Measurements from ENCODE around the gene TOB1. TPM values are rescaled to one million over a fixed set of nuclear protein-coding genes. Genes with fewer than 3 reads are reported as not detected.

TOB1 gene
- total and polyA plus RNA-seq, 2 donors (not counting 1 experiment from before 2014, with no cell fraction given), result 22.0 to 40.5 TPM

DNA sequence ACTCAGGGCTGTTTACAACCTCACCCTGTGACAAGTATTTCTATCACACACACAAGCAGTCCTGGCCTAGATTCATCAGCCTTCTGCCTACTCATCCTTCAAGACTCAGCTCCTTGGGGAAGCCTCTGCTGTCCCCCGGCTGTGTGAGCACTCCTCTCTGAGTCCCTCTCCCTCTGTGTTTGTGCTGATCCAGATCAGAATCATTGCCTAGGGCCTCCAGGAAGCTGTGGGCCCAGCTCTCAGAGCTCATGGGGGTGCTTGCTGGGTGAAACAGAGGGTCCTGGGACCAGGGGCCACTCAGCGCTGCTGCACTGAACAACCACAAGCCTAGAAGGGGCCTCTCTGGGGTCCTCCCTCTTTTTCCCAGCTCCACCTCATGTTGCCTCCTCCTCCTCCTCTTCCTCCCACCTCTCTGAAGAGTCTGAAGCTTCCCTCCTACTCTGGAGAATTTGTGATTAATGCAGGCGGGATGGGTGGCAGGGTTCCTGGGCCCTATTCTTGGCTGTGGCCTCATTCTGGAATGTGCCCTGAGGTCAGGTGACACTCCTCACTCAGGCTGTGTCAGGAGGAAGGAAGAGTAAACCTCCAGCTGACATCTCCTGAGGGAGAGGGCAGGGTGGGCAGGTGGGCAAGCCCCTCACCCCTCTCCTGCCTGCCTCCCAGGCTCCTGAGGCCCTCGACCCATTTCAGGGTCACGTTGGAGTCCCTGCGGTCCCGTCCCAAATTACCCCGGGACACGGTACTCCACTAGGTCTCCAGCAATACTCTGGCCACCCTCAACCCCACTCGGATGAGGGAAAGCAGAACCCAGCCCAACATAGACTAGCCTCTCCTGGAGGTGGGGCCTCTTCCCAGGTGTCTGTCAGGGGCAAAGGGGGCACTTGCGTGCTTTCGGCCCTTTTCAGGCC lies 20.7 kb downstream of the TOB1 start:
- Histone ChIP-seq H3K27me3 (ENCODE audit: control insufficient read depth, insufficient read depth, low read length) (no peaks in the 10 kb centered on the region), H3K79me2 (ENCODE audit: control insufficient read depth, insufficient read depth, low read length) (no peaks in the 10 kb centered on the region), H3K4me2 (ENCODE audit: extremely low read depth, insufficient read depth, low read length) (peak overlapping the region; percentile 4), H2AFZ (ENCODE audit: low read length) (peak overlapping the region; percentile 47), H3K9me3 (ENCODE audit: control insufficient read depth, insufficient read depth, low read depth, low read length) (no peaks in the 10 kb centered on the region), H3K36me3 (ENCODE audit: control insufficient read depth, insufficient read depth, low read length) (no peaks in the 10 kb centered on the region), H3K4me1 (ENCODE audit: control insufficient read depth, extremely low read depth, insufficient read depth, low read length) (peaks cover 4% of the 10 kb centered on the region), H3K4me3 (replicated peaks in 1 of 4; ENCODE audit: control extremely low read depth in 1 of 4, insufficient read depth in 1 of 4, low read depth in 3 of 4, low read length in 4 of 4) (no peak overlapping the region), H3K27ac (ENCODE audit: insufficient read depth, low read length) (no peak overlapping the region), H4K20me1 (ENCODE audit: control insufficient read depth, extremely low read depth, insufficient read depth, low read length) (no peaks in the 10 kb centered on the region), H3K9ac (ENCODE audit: insufficient read depth, low read length) (no peak overlapping the region)
- TF ChIP-seq EZH2 (IDR thresholded peaks at IDR 0.05; ENCODE audit: low read length, missing control alignments), result no peak
- TF ChIP-seq, protein P1, sequence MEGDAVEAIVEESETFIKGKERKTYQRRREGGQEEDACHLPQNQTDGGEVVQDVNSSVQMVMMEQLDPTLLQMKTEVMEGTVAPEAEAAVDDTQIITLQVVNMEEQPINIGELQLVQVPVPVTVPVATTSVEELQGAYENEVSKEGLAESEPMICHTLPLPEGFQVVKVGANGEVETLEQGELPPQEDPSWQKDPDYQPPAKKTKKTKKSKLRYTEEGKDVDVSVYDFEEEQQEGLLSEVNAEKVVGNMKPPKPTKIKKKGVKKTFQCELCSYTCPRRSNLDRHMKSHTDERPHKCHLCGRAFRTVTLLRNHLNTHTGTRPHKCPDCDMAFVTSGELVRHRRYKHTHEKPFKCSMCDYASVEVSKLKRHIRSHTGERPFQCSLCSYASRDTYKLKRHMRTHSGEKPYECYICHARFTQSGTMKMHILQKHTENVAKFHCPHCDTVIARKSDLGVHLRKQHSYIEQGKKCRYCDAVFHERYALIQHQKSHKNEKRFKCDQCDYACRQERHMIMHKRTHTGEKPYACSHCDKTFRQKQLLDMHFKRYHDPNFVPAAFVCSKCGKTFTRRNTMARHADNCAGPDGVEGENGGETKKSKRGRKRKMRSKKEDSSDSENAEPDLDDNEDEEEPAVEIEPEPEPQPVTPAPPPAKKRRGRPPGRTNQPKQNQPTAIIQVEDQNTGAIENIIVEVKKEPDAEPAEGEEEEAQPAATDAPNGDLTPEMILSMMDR (conservative IDR thresholded peaks at IDR 0.05 in 1 of 2, IDR thresholded peaks at IDR 0.05 in 1 of 2; ENCODE audit: low read depth in 1 of 2, low read length in 2 of 2), result no peak
- peak in 1 of 2 donors; percentile 30 for DNase-seq (ENCODE audit: low read depth in 2 of 2)

DNA sequence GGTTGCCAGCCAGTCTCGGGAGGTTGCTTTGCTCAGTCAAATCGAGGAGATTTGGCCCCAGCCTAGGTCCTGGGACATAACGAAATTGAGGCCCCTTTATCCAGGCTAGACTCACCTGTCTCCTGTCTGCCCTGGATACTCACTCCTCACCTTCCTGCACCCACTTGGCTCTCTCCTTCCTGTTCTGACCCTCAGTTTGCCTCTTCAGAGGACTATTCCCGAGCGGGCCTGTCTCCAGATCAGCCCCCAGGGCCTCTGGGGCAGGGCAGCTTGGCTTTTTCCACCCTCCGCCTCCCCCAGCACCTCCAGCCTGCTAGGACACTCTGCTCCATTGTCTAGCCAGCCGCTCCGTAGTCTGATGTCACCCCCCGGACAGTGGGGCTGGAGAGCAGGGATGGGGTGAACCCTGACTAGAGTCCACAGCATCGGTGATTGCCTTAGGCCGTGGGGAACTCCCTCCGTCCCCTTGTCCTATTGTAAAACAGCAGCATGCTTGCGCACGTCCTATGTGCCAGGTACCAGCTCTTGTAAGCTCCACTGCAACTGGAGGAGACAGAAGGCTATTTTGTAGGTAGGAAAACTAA lies 21.9 kb downstream of the TOB1 start:
- no peak for DNase-seq (ENCODE audit: low read depth in 2 of 2)
- no peaks in the 10 kb centered on the region for H4K20me1 ChIP-seq (ENCODE audit: control insufficient read depth, extremely low read depth, insufficient read depth, low read length)
- no peak overlapping the region for H3K4me3 ChIP-seq (replicated peaks in 1 of 4; ENCODE audit: control extremely low read depth in 1 of 4, insufficient read depth in 1 of 4, low read depth in 3 of 4, low read length in 4 of 4)
- H3K27ac ChIP-seq (ENCODE audit: insufficient read depth, low read length), result no peak overlapping the region
- H3K4me2 ChIP-seq (ENCODE audit: extremely low read depth, insufficient read depth, low read length), result no peak overlapping the region
- no peak overlapping the region for H3K9ac ChIP-seq (ENCODE audit: insufficient read depth, low read length)
- no peak for TF ChIP-seq EZH2 (IDR thresholded peaks at IDR 0.05; ENCODE audit: low read length, missing control alignments)
- TF ChIP-seq, protein P1 (conservative IDR thresholded peaks at IDR 0.05 in 1 of 2, IDR thresholded peaks at IDR 0.05 in 1 of 2; ENCODE audit: low read depth in 1 of 2, low read length in 2 of 2), result no peak
- no peaks in the 10 kb centered on the region for H3K9me3 ChIP-seq (ENCODE audit: control insufficient read depth, insufficient read depth, low read depth, low read length)
- H3K79me2 ChIP-seq (ENCODE audit: control insufficient read depth, insufficient read depth, low read length), result no peaks in the 10 kb centered on the region
- H3K27me3 ChIP-seq (ENCODE audit: control insufficient read depth, insufficient read depth, low read length), result no peaks in the 10 kb centered on the region
- H3K36me3 ChIP-seq (ENCODE audit: control insufficient read depth, insufficient read depth, low read length), result no peaks in the 10 kb centered on the region
- peaks cover 4% of the 10 kb centered on the region for H3K4me1 ChIP-seq (ENCODE audit: control insufficient read depth, extremely low read depth, insufficient read depth, low read length)
- H2AFZ ChIP-seq (ENCODE audit: low read length), result no peak overlapping the region

DNA sequence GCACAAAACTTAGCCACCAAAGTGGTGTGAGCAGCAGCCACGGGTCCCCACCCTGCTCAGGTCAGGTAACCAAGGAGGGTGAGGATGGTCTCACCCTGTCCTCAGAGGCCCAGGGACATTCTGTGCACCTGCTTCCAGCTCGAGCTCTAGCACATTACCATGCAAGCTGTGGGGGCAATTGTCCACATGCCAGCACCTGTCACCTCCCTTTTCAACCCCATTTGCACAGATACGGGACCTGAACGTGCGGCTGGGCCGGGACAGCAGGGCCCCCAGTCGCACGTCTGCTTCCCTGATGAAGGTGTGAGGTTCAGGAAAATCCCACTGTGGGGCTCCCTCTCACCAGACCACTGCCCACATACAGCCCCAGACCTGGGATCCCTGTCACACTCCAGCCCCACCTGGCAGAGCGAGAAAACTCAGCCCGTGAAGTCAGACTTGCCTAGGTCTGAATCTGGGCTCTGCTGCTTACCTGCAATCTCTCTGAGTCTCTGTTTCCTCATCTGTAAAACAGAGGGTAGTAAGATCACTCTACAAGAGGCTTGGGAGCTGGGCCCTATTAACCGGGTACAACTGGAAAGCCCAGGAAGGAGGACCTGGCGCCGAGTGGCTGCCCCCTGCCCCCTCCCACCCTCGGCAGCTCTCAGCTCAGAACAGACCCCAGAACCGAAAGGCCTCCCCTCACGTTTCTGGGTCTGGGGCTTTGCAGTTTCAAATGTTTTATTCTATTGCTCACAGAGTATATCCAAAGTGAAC lies 22.8 kb downstream of the TOB1 start:
- no peak overlapping the region for H2AFZ ChIP-seq (ENCODE audit: low read length)
- no peaks in the 10 kb centered on the region for H4K20me1 ChIP-seq (ENCODE audit: control insufficient read depth, extremely low read depth, insufficient read depth, low read length)
- no peak for TF ChIP-seq EZH2 (IDR thresholded peaks at IDR 0.05; ENCODE audit: low read length, missing control alignments)
- TF ChIP-seq, protein P1 (conservative IDR thresholded peaks at IDR 0.05 in 1 of 2, IDR thresholded peaks at IDR 0.05 in 1 of 2; ENCODE audit: low read depth in 1 of 2, low read length in 2 of 2), result no peak

More for the DNA sequence above, 22.8 kb downstream of the TOB1 start:
- H3K9ac ChIP-seq (ENCODE audit: insufficient read depth, low read length), result no peak overlapping the region
- no peak overlapping the region for H3K27ac ChIP-seq (ENCODE audit: insufficient read depth, low read length)
- H3K9me3 ChIP-seq (ENCODE audit: control insufficient read depth, insufficient read depth, low read depth, low read length), result no peaks in the 10 kb centered on the region
- no peaks in the 10 kb centered on the region for H3K27me3 ChIP-seq (ENCODE audit: control insufficient read depth, insufficient read depth, low read length)
- H3K4me2 ChIP-seq (ENCODE audit: extremely low read depth, insufficient read depth, low read length), result no peak overlapping the region
- no peak overlapping the region for H3K4me3 ChIP-seq (replicated peaks in 1 of 4; ENCODE audit: control extremely low read depth in 1 of 4, insufficient read depth in 1 of 4, low read depth in 3 of 4, low read length in 4 of 4)
- no peak for DNase-seq (ENCODE audit: low read depth in 2 of 2)
- H3K4me1 ChIP-seq (ENCODE audit: control insufficient read depth, extremely low read depth, insufficient read depth, low read length), result peaks cover 4% of the 10 kb centered on the region
- H3K36me3 ChIP-seq (ENCODE audit: control insufficient read depth, insufficient read depth, low read length), result no peaks in the 10 kb centered on the region
- no peaks in the 10 kb centered on the region for H3K79me2 ChIP-seq (ENCODE audit: control insufficient read depth, insufficient read depth, low read length)

All from fibroblast of lung (primary cell).